Astrocyte (in vitro differentiated cells and primary cell): Measurements from ENCODE around the gene KIF23.

Experiments used
- CTCF ChIP-seq: IDR thresholded peaks from 2 replicates; pipeline ENCODE4 v1.5.1; 2011; ENCODE audit warnings: low read depth, mild to moderate bottlenecking, inconsistent platforms, low read length, moderate library complexity; ENCODE audit not compliant: insufficient read depth
- EZH2 ChIP-seq: IDR thresholded peaks from 2 replicates; pipeline ENCODE4 v1.6.1; 2012; ENCODE audit warnings: mild to moderate bottlenecking, low read length, inconsistent platforms; ENCODE audit not compliant: insufficient read depth

- TF ChIP-seq CTCF (no peak), EZH2 (no peak)
Observed at GRCh38 chr15:69380726-69381105, 33.4 kb upstream of the KIF23 start.
